SU-DHL-6 (cell line): ENCODE data around the gene SERPINI1.

Source experiments
- CTCF ChIP-seq: fragments of 200-600 bp; sonication (generic); IDR thresholded peaks from one replicate; pipeline ENCODE4 v1.5.1; 2017; ENCODE audit warnings: antibody characterized with exemption, mild to moderate bottlenecking, low read length, moderate library complexity; ENCODE audit not compliant: insufficient read depth, poor library complexity, severe bottlenecking
- EZH2phosphoT487 ChIP-seq: fragments of 200-600 bp; sonication (generic), shearing (Covaris generic); conservative IDR thresholded peaks from 2 replicates; pipeline ENCODE4 v1.6.1; 2018; ENCODE audit warnings: mild to moderate bottlenecking, antibody characterized with exemption, low read length, moderate library complexity, mixed read lengths

GRCh38 chr3:167718582-167718981 is 16.9 kb upstream of the SERPINI1 start:
- TF ChIP-seq CTCF, result no peak
- TF ChIP-seq EZH2phosphoT487, result no peak
